ENCODE data around the gene CELA3A. TPM values are rescaled to one million over a fixed set of nuclear protein-coding genes. Genes with fewer than 3 reads are reported as not detected.
A peak's percentile ranks its signal among the peaks of the same experiment; 100 is the strongest.
"Not testable (repeated sequence)": the region's sequence is repeated elsewhere in the genome, so short reads cannot be mapped to it uniquely, and the experiment has no call there.

Gene CELA3A, protein sequence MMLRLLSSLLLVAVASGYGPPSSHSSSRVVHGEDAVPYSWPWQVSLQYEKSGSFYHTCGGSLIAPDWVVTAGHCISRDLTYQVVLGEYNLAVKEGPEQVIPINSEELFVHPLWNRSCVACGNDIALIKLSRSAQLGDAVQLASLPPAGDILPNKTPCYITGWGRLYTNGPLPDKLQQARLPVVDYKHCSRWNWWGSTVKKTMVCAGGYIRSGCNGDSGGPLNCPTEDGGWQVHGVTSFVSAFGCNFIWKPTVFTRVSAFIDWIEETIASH
- total RNA-seq: not detected
- long read RNA-seq: 0 reads

- intact Hi-C loops (cut with DNase I): no loop called here
- DNase-seq (ENCODE audit: missing footprints) (no peak), ATAC-seq (no peak)
Observed at GRCh38 chr1:22001409-22001808, at the start of gene CELA3A. CELA3A (plus strand) TSS chr1:22001657; CDS start chr1:22001675, 18 bp downstream.

- intact Hi-C loops (cut with DNase I): no loop called here
- ATAC-seq: no peak
- no peak for DNase-seq (ENCODE audit: missing footprints)
Observed at GRCh38 chr1:21952786-21953520, 48.5 kb upstream of the CELA3A start.

GRCh38 chr1:21955058-21955457 lies 46.4 kb upstream of the CELA3A start:
- intact Hi-C loops (cut with DNase I): loop anchor here (2.0 to 5.0 kb wide), 2 partner anchors 14 to 58 kb away; no protein-coding TSS in a partner anchor
- ATAC-seq (peak; percentile 82), DNase-seq (ENCODE audit: missing footprints) (peak; percentile 89)

- peak; percentile 78 for DNase-seq (ENCODE audit: missing footprints)
- peak; percentile 56 for ATAC-seq
- intact Hi-C loops (cut with DNase I): loop anchor here (2.0 to 5.0 kb wide), 3 partner anchors 15 to 58 kb away; no protein-coding TSS in a partner anchor
Observed at GRCh38 chr1:21955501-21956281, 45.8 kb upstream of the CELA3A start.

DNA sequence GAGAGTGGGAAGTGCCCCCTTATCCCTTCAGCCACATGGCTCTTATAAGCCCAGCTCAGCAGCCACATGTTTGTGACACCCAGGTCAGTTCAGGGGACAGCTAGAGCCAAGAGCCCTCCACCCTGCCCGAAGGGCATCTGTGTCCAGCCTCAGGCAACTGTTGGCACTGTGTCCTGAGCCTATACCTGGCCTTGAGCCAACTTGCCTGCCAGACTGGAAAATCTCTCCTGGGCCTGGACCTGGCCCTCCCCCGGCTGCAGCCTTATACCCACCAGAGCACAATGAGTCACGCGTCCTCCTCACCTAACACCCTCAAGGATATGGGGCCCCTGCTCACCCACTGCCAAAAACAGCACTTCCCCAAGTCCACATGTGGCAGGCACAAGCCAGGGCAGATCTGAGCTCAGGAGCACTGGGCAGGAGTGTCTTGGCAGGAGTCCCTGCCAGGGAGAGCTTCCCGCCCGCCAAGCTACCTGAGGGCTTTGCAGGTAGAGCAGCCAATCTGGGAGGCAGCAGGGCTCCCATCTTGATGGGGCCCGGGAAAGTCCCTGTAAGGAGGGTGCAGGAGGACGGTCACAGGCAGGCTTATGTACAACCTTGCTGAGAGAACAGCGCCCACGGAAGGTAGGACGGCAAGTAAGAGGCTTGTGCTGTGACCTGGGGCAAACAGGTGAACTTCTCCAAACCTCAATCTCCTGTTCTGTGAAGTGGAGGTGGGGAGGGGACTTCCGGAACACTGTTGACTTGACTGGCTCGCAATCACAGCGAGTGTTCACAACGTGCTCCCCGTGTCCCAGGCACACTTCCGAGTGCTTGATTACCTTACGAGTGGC lies 44.5 kb upstream of the CELA3A start:
- intact Hi-C loops (cut with DNase I): loop anchor here (2.0 to 5.0 kb wide), 2 partner anchors 46 to 60 kb away; no protein-coding TSS in a partner anchor
- DNase-seq (ENCODE audit: missing footprints) (peak; percentile 74), ATAC-seq (peak; percentile 77)

DNA sequence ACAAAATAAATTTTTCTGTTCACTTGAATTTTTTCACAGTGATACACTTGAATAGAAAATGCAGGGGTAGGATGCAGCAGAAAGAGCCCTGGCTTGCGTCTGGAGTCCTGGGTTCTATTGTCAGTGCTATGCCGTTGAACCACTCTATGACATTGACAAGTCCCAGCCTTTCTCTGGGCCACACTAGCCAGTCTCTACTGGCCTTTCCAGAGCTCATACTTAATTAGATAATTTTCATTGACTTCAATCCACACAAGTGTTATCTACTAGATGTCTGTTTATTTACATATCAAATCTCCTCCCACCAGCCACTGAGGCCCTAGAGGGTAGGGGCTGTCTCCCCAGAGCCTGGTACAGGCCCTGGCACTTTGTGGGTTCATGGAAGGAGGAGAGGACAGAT lies 40.1 kb upstream of the CELA3A start:
- ATAC-seq: no peak
- DNase-seq (ENCODE audit: missing footprints): no peak
- intact Hi-C loops (cut with DNase I): loop anchor here (5.0 kb wide), 1 partner anchor 89 kb away; no protein-coding TSS in a partner anchor

GRCh38 chr1:21961799-21962198 lies 39.7 kb upstream of the CELA3A start:
- no peak for DNase-seq (ENCODE audit: missing footprints)
- intact Hi-C loops (cut with DNase I): loop anchor here (5.0 kb wide), 1 partner anchor 89 kb away; no protein-coding TSS in a partner anchor
- no peak for ATAC-seq

DNA sequence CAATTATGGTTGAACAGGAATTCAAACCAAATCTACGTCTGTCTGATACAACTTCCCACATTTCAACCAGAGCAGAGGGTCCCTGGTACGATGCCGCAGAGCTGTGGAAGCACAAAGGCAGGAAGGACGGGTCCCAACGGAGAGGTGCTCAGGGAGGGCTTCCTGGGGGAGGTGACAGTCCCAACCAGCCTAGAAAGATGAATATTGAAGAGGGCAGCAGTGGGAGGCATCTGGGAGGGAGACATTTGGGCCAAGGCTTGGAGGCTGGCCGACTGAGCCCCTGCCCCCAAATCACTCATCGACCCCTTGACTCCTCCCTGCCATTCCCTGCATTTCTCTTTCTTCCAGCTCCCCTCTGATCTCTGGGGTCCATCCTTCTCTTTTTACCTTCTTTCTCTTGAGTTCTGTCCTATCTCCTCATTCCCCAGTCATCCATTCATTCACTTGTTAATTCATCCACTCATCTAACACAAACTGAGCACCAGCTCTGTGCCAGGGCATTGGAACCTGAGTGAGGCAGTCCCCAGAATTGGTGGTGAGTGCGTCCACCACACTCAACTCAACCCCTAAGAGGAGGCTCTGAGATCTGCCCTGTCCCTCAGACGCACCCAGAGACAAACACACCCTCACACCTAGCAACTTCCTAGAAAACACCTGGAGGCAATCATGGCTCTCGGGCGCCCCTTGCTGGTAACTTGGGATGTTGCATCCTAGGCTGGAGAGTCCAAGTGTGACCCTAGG lies 37.8 kb upstream of the CELA3A start:
- ATAC-seq (peak; percentile 92), DNase-seq (ENCODE audit: missing footprints) (peak; percentile 89)
- intact Hi-C loops (cut with DNase I): loop anchor here (5.0 kb wide), 1 partner anchor 91 kb away; no protein-coding TSS in a partner anchor

DNA sequence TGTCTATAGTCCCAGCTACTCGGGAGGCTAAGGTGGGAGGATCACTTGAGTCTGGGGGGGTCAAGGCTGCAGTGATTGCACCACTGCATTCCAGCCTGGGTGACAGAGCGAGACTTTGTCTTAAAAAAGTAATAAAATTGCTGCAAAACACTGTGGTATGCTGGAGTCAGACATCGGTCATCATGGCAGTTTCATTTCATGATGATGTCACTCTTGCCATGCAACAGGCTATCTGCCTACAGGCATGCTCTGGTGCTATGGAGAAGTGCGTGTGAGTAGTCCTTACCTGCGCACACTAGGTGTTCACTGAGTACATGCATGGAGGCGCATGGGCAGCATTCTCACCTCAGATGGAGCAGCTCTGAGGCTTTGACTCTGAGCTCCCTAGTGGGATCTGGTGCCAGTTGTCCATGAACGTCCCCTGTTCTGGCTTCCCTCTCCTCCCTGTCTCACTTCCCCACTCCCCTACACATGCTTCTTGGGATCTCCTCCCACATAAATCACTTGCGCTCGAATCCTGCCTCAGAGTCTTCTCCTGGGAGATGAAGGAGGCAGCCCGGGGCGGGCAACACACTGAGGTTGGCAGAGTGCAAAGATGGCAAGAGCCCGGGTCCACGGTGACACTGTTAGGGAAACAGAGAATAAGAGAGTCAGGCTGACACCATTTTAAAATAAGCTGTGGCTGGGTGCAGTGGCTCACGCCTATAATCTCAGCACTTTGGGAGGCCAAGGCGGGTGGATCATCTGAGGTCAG lies 35.0 kb upstream of the CELA3A start:
- ATAC-seq: no peak
- intact Hi-C loops (cut with DNase I): no loop called here
- no peak for DNase-seq (ENCODE audit: missing footprints)

DNA sequence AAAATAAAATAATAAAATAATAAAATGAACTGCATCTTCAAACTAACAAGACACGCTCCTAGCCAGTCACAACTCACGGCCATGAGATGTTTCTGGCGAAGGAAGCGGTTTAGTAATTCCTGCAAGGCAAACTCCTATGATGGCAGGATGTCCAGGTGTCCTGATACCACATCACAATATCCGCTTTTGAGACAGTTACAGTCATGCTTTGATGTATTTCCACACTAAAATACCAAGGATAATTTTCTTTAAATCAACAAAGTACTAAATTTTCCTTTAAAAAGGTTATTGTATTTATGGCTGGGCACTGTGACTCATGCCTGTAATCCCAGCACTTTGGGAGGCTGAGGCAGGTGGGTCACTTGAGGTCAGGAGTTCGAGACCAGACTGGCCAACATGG lies 34.2 kb upstream of the CELA3A start:
- DNase-seq (ENCODE audit: missing footprints); ATAC-seq; intact Hi-C loops (cut with DNase I): not testable (repeated sequence)

GRCh38 chr1:21969066-21969465 lies 32.4 kb upstream of the CELA3A start:
- intact Hi-C loops (cut with DNase I); ATAC-seq; DNase-seq (ENCODE audit: missing footprints): not testable (repeated sequence)

GRCh38 chr1:21970523-21970922 lies 30.9 kb upstream of the CELA3A start:
- intact Hi-C loops (cut with DNase I); ATAC-seq; DNase-seq (ENCODE audit: missing footprints): not testable (repeated sequence)

DNA sequence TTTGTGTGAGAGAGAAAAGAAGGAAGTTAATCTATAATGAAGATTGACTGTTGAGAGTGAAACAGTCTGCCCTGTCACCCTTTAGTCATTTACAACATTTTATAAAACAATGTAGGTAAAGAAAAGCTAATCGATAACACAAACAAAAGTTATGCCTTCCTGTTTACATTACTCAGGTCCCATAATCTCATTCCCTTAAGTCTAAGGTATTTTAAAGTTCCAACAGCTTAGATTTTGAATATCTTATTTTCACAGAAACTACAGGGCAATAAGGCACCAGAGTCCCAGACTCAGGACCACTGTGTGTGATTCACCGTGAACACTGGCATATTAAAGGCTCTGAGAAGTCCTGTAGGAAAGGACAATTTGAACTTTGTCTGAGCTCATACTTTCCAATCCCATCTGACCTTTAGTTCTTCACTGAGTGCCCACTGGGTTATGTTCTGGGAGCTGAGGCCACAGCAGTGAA lies 28.4 kb upstream of the CELA3A start:
- intact Hi-C loops (cut with DNase I); ATAC-seq; DNase-seq (ENCODE audit: missing footprints): not testable (repeated sequence)

GRCh38 chr1:21973948-21974347 lies 27.5 kb upstream of the CELA3A start:
- ATAC-seq; DNase-seq (ENCODE audit: missing footprints); intact Hi-C loops (cut with DNase I): not testable (repeated sequence)

DNA sequence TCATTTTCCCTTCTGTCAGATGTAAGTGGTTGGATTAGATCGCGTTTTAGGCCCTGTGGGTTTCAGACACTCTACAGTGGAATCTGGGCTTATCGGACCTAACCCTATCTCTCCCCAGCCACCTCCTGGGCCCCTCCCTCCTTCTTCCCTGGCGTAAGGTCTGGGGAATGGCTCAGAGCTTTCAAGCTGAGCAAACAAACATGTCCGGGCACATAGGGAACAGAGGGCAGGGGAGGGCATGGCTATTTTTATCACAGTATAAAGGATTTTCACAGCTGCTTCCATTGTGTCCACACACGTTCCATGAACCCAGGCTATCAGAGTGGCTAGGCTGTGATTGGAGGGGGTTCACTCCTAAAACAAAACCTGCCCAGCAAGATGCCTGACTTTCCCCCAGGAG lies 26.8 kb upstream of the CELA3A start:
- ATAC-seq: peak; percentile 85
- DNase-seq (ENCODE audit: missing footprints); intact Hi-C loops (cut with DNase I): not testable (repeated sequence)

DNA sequence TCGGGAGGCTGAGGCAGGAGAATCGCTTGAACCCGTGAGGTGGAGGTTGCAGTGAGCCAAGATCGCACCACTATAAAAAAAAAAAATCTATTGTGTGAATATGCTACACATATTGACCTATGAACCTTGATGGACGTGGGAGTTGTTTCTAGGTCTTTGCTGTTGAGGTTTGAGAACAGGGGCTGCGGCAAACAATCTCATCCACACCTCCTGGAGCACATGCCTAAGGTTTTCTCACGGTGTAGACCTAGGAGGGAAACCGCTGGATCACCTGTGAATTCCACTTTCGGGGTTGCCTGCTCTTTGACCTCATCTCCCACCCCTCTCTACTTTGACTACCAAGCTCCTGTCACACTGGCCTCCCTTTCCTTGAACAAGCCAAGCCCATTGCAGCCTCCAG lies 26.2 kb upstream of the CELA3A start:
- intact Hi-C loops (cut with DNase I); DNase-seq (ENCODE audit: missing footprints); ATAC-seq: not testable (repeated sequence)
